Measurements from ENCODE around the gene CYTH1. TPM values are rescaled to one million over a fixed set of nuclear protein-coding genes. Genes with fewer than 3 reads are reported as not detected.
"Not testable (repeated sequence)": the region's sequence is repeated elsewhere in the genome, so short reads cannot be mapped to it uniquely, and the experiment has no call there.

Gene CYTH1
- total RNA-seq, 1 donor from 2014 or later = 62.9 TPM

- Histone ChIP-seq H3K36me3 (no peaks in the 10 kb centered on the region), H3K9me3 (no peaks in the 10 kb centered on the region), H3K27ac (no peak overlapping the region), H3K27me3 (no peaks in the 10 kb centered on the region), H3K4me3 (no peak overlapping the region), H3K4me1 (peaks cover 25% of the 10 kb centered on the region)
- no peak for DNase-seq (ENCODE audit: extremely low spot score in 2 of 2)
- TF ChIP-seq CTCF (IDR thresholded peaks at IDR 0.05) = no peak
- intact Hi-C loops (cut with DNase I) = no loop called here
Observed at GRCh38 chr17:78784352-78784751, 2.3 kb upstream of the CYTH1 start.

GRCh38 chr17:78783711-78784324 lies 1.7 kb upstream of the CYTH1 start:
- H3K36me3 ChIP-seq = no peaks in the 10 kb centered on the region
- no peak for TF ChIP-seq POLR2AphosphoS5 (IDR thresholded peaks at IDR 0.05; ENCODE audit: insufficient read depth in 1 of 2, low read depth in 1 of 2)
- TF ChIP-seq POLR2A (IDR thresholded peaks at IDR 0.05) = no peak
- TF ChIP-seq CTCF (IDR thresholded peaks at IDR 0.05) = no peak
- H3K27ac ChIP-seq = peak overlapping the region; percentile 97
- no peak overlapping the region for H3K4me3 ChIP-seq
- H3K9me3 ChIP-seq = no peaks in the 10 kb centered on the region
- H3K27me3 ChIP-seq = no peaks in the 10 kb centered on the region
- peaks cover 20% of the 10 kb centered on the region for H3K4me1 ChIP-seq
- intact Hi-C loops (cut with DNase I) = no loop called here
- DNase-seq (ENCODE audit: extremely low spot score in 2 of 2) = no peak

GRCh38 chr17:78781104-78781892 lies 775 bp downstream of the CYTH1 start:
- no peaks in the 10 kb centered on the region for H3K9me3 ChIP-seq
- peak overlapping the region; percentile 95 for H3K27ac ChIP-seq
- peaks cover 28% of the 10 kb centered on the region for H3K4me1 ChIP-seq
- intact Hi-C loops (cut with DNase I) = no loop called here
- no peak for DNase-seq (ENCODE audit: extremely low spot score in 2 of 2)
- peak overlapping the region; percentile 69 to 95 for H3K4me3 ChIP-seq
- TF ChIP-seq POLR2AphosphoS5 (IDR thresholded peaks at IDR 0.05; ENCODE audit: insufficient read depth in 1 of 2, low read depth in 1 of 2) (peak in 1 of 2 donors; percentile 35), POLR2A (IDR thresholded peaks at IDR 0.05) (no peak), CTCF (IDR thresholded peaks at IDR 0.05) (no peak)
- H3K27me3 ChIP-seq = no peaks in the 10 kb centered on the region
- no peaks in the 10 kb centered on the region for H3K36me3 ChIP-seq

GRCh38 chr17:78780335-78780734 lies 1.7 kb downstream of the CYTH1 start:
- TF ChIP-seq CTCF (IDR thresholded peaks at IDR 0.05) (no peak), POLR2AphosphoS5 (IDR thresholded peaks at IDR 0.05; ENCODE audit: insufficient read depth in 1 of 2, low read depth in 1 of 2) (no peak), POLR2A (IDR thresholded peaks at IDR 0.05) (no peak)
- Histone ChIP-seq H3K36me3 (no peaks in the 10 kb centered on the region), H3K9me3 (no peaks in the 10 kb centered on the region), H3K27ac (peak overlapping the region; percentile 95), H3K4me3 (peak overlapping the region; percentile 22 to 69), H3K4me1 (peaks cover 32% of the 10 kb centered on the region), H3K27me3 (no peaks in the 10 kb centered on the region)
- no peak for DNase-seq (ENCODE audit: extremely low spot score in 2 of 2)
- intact Hi-C loops (cut with DNase I) = no loop called here

GRCh38 chr17:78779850-78780249 lies 2.2 kb downstream of the CYTH1 start:
- Histone ChIP-seq H3K4me3 (peak overlapping the region; percentile 22 to 69), H3K27me3 (no peaks in the 10 kb centered on the region), H3K9me3 (no peaks in the 10 kb centered on the region), H3K4me1 (peaks cover 37% of the 10 kb centered on the region), H3K27ac (peak overlapping the region; percentile 95), H3K36me3 (no peaks in the 10 kb centered on the region)
- no peak for TF ChIP-seq CTCF (IDR thresholded peaks at IDR 0.05)
- TF ChIP-seq POLR2AphosphoS5 (IDR thresholded peaks at IDR 0.05; ENCODE audit: insufficient read depth in 1 of 2, low read depth in 1 of 2) = no peak
- TF ChIP-seq POLR2A (IDR thresholded peaks at IDR 0.05) = no peak
- intact Hi-C loops (cut with DNase I) = no loop called here
- DNase-seq (ENCODE audit: extremely low spot score in 2 of 2) = no peak

GRCh38 chr17:78779286-78779651 lies 2.8 kb downstream of the CYTH1 start:
- Histone ChIP-seq H3K27ac (peak overlapping the region; percentile 95), H3K4me1 (peaks cover 43% of the 10 kb centered on the region)
- H3K4me3 ChIP-seq; DNase-seq (ENCODE audit: extremely low spot score in 2 of 2); H3K36me3 ChIP-seq; H3K9me3 ChIP-seq; intact Hi-C loops (cut with DNase I); H3K27me3 ChIP-seq: not testable (repeated sequence)

Measured in vagina (tissue), 2 donors.